Measurements from ENCODE around the gene PSMC5.
"Not testable (repeated sequence)": the region's sequence is repeated elsewhere in the genome, so short reads cannot be mapped to it uniquely, and the experiment has no call there.

Gene PSMC5

DNA sequence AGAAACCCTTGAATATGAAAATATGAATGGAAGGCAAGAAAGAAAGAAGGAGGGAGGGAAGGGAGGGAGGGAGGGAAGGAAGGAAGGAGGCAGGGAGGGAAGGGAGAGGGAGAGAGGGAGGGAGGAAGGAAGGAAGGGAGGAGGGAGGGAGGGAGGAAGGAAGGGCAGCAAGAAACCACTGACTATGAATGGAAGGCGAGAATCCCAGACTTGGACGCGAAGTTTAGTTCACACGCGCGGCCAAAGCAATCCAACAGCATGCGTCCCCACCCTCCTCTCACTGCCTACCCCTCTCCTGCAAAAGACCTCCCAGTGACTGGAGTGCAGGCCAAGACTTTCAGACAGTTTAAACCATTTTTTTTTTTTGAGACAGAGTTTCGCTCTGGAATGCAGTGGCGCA is 23.2 kb downstream of the PSMC5 start:
- DNase-seq (ENCODE audit: low read depth) = no peak
- H3K4me3 ChIP-seq (ENCODE audit: low read length) = no peak overlapping the region
- TF ChIP-seq, protein P1, sequence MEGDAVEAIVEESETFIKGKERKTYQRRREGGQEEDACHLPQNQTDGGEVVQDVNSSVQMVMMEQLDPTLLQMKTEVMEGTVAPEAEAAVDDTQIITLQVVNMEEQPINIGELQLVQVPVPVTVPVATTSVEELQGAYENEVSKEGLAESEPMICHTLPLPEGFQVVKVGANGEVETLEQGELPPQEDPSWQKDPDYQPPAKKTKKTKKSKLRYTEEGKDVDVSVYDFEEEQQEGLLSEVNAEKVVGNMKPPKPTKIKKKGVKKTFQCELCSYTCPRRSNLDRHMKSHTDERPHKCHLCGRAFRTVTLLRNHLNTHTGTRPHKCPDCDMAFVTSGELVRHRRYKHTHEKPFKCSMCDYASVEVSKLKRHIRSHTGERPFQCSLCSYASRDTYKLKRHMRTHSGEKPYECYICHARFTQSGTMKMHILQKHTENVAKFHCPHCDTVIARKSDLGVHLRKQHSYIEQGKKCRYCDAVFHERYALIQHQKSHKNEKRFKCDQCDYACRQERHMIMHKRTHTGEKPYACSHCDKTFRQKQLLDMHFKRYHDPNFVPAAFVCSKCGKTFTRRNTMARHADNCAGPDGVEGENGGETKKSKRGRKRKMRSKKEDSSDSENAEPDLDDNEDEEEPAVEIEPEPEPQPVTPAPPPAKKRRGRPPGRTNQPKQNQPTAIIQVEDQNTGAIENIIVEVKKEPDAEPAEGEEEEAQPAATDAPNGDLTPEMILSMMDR (conservative IDR thresholded peaks at IDR 0.05; ENCODE audit: low read length) = no peak

DNA sequence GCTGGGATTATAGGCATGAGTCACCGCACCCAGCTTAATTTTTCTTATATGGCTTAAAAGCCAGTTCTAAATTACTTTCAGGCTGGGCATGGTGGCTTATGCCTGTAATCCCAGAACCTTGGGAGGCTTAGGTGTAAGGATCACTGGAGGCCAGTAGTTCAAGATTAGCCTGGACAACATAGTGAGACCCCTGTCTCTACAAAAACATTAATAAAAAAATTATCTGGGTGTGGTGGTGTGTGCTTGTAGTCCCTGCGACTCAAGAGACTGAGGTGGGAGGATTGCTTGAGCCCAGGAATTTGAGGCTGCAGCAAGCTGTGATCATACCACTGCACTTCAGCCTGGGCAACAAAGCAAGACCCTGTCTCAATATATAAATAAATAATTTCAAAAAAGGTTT is 26.0 kb downstream of the PSMC5 start:
- no peak overlapping the region for H3K4me3 ChIP-seq (ENCODE audit: low read length)
- TF ChIP-seq, protein P1 (conservative IDR thresholded peaks at IDR 0.05; ENCODE audit: low read length) = no peak
- DNase-seq (ENCODE audit: low read depth) = no peak

DNA sequence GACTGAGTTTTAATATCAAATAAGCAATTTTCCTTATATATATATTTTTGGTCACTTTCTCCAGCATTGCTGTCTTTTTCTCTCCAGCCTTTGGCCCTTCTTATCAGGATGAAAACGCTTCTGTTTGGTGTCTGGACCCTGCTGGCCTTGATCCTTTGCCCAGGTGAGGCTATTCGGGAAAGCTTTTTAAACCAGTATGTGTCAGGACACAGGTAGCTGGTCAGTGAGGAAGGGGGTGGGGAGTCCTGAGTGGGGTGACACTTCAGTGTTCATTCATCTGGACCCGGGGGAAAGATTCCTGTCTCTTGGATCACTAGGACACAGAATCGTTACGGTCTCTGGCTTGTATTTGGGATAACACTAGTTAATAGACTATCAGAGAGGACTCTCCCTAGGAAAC is 27.5 kb downstream of the PSMC5 start:
- TF ChIP-seq, protein P1 (conservative IDR thresholded peaks at IDR 0.05; ENCODE audit: low read length) = no peak
- no peak overlapping the region for H3K4me3 ChIP-seq (ENCODE audit: low read length)
- DNase-seq (ENCODE audit: low read depth) = no peak

DNA sequence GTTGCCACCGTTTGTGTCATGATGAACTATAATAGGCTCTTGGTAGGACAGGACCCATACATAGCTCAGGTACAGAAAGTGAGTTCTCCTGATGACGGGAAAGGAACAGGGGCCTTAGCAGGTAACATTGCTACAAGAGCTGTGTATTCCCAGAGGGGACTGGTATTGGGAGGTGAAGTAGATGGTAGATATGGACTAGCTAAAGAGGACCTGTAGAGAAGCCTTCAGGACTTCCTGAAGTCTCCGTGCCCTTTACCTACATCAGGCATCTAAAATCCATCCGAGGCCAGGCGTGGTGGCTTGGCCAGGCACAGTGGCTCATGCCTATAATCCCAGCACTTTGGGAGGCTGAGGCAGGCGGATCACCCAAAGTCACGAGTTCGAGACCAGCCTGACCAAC is 28.0 kb downstream of the PSMC5 start:
- TF ChIP-seq, protein P1 (conservative IDR thresholded peaks at IDR 0.05; ENCODE audit: low read length) = no peak
- no peak overlapping the region for H3K4me3 ChIP-seq (ENCODE audit: low read length)
- no peak for DNase-seq (ENCODE audit: low read depth)

DNA sequence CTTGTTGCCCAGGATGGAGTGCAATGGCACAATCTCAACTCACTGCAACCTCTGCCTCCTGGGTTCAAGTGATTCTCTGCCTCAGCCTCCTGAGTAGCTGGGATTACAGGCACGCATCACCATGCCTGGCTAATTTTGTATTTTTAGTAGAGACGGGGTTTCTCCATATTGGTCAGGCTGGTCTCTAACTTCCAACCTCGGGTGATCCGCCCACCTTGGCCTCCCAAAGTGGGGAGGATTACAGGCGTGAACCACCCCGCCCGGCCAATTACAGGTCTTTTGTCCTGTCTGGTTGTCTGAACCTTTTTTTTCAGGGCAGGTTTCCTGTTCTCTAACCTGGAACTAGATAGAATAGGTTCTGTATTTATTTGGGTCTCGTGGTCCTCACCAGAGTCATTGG is 29.2 kb downstream of the PSMC5 start:
- not testable (repeated sequence) for H3K4me3 ChIP-seq (ENCODE audit: low read length); DNase-seq (ENCODE audit: low read depth)

DNA sequence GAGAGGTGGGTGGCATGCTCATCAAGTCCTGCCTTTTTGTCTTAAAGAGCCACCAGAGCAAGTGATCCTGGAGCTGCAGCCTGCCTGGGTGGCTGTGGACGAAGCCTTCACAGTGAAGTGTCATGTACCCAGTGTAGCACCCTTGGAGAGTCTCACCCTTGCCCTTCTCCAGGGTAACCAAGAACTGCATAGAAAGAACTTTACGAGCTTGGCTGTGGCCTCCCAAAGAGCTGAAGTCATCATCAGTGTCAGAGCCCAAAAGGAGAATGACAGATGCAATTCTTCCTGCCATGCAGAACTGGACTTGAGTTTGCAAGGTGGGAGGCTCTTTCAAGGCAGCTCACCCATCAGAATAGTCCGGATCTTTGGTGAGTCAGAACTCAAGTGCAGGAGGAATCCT is 32.0 kb downstream of the PSMC5 start:
- H3K4me3 ChIP-seq (ENCODE audit: low read length) = no peak overlapping the region
- DNase-seq (ENCODE audit: low read depth) = no peak
- TF ChIP-seq, protein P1 (conservative IDR thresholded peaks at IDR 0.05; ENCODE audit: low read length) = no peak

DNA sequence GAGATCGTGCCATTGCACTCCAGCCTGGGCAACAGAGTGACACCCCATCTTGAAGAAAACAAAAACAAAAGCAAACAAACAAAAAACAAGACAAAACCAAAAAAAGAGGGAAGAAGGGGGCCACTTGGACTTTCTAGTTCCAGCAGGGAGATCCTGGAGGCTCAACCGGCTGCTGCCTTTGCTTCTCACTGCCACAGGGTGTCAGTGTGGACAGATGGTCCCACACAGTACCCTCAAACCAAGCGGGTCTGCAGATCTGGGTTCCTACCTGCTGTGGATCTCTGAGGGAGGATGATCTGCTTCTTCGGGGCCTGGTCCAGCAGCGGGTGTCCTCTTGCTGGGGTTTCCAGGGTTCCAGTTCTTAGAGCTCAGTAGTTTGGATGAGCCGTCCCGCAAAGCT is 39.4 kb downstream of the PSMC5 start:
- TF ChIP-seq, protein P1 (conservative IDR thresholded peaks at IDR 0.05; ENCODE audit: low read length) = peak; percentile 24; the same call in 1 of the 2 replicates
- not testable (repeated sequence) for H3K4me3 ChIP-seq (ENCODE audit: low read length); DNase-seq (ENCODE audit: low read depth)

Measured in AG10803 (cell line).